Stimulated activated naive B cell treated with anti-CD40 and anti-IgM and Interleukin-4, amounts not matched to agents 10 μg/mL and 1 μg/mL and 100 μg/mL, for 72 hours (primary cell): ENCODE results near the gene PSME2.

Experiments used
- ATAC-seq, 2 donors: fragments of 150-1000 bp; cut with Tn5 transposase; replicated peaks; 2 replicates each; pipeline ENCODE4 v1.10.0; 2021; ENCODE audit warnings: moderate library complexity in 1 of 2
- DNase-seq: peaks from one replicate; pipeline ENCODE4 v3.0.0; 2021
- H3K27ac Mint-ChIP-seq: one replicate; pipeline ENCODE4 v1.8.0; 2022; ENCODE audit warnings: mild to moderate bottlenecking, mixed read lengths
- H3K27me3 Mint-ChIP-seq, 2 donors: one replicate each; pipeline ENCODE4 v1.8.0; 2022; ENCODE audit warnings: mixed read lengths in 2 of 2
- H3K36me3 Mint-ChIP-seq, 2 donors: one replicate each; pipeline ENCODE4 v1.8.0; 2022; ENCODE audit warnings: mixed read lengths in 2 of 2, mild to moderate bottlenecking in 1 of 2
- H3K4me1 Mint-ChIP-seq, 2 donors: one replicate each; pipeline ENCODE4 v1.8.0; 2022; ENCODE audit warnings: mixed read lengths in 2 of 2, mild to moderate bottlenecking in 1 of 2
- H3K4me3 Mint-ChIP-seq, 2 donors: one replicate each; pipeline ENCODE4 v1.8.0; 2022; ENCODE audit warnings: mild to moderate bottlenecking in 2 of 2, mixed read lengths in 2 of 2, moderate library complexity in 1 of 2
- H3K9me3 Mint-ChIP-seq, 2 donors: one replicate each; pipeline ENCODE4 v1.8.0; 2022; ENCODE audit warnings: mixed read lengths in 2 of 2, mild to moderate bottlenecking in 1 of 2

Gene PSME2

DNA sequence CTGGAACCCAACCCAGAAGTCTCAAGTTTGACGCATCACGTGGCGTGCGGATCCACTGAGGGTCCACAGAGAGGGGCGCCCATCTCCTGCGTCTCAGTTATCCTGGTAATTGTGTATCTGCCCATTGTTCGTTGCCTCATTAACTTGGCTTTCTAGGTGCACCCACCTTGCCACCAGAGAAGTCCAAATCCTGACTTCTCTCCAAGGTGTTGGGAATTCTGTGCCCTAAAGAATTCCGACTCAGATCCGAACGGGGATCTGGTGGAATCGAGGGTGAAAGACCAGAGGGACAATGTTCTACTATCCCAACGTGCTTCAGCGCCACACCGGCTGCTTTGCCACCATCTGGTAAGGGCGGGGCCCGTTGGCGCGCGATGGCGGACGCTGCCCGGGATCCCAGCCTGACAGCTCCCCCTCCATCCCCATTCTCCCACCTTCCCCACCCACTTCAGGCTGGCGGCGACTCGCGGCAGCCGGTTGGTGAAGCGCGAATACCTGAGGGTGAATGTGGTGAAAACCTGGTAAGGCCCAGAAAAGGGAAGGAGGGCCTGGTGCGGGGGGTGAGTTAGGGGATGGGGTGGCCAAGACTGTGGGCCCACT is 26.0 kb upstream of the PSME2 start:
- peaks cover 24 to 29% of the 10 kb centered on the region in 2 donors for H3K36me3 Mint-ChIP-seq
- no peaks in the 10 kb centered on the region for H3K9me3 Mint-ChIP-seq
- DNase-seq: no peak
- peaks cover 15 to 26% of the 10 kb centered on the region in 2 donors for H3K4me1 Mint-ChIP-seq
- no peaks in the 10 kb centered on the region for H3K27me3 Mint-ChIP-seq
- H3K4me3 Mint-ChIP-seq: peak overlapping the region; percentile 84 to 99
- H3K27ac Mint-ChIP-seq: no peak overlapping the region
- no peak for ATAC-seq

DNA sequence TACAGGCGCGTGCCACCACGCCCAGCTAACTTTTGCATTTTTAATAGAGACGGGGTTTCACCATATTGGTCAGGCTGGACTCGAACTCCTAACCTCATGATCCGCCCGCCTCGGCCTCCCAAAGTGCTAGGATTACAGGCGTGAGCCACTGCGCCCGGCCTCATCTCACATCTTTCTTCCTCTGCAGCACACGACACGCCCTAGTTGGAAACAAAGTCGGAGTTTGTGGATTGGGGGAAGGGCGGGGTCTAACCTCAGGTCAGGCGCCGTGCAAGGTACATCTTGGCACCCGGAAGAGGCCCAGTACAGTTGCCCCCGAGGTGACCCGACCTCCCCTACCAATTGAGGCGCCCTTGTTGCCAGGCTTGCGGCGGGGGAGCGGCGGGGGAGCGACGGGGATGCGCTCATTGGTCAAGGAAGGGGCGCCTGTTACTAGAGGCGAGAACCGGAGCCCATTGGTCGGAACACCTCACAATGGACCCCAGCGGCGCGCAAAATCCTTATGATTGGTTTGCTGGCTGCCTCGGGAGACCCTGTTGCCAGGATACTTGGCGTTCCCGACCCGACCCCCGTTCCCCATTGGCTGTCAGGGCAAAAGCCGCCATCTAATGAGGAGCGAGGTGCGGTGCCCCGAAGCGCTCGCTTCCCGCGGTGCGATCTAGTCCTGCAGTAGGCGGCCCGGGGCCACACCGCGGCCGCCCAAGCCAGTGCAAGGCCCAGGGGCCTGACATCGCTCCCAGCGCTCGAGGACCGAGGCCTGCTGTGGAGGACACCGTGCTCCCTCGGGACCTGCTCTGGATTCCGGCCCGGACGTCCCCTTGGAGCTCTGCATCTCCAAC is 25.2 kb upstream of the PSME2 start, which contains the start of gene REC8:
REC8 (plus strand) TSS at position 659 of the 839 bp plus-strand sequence. CDS start 473 bp downstream, outside the sequence.
- ATAC-seq (peak; percentile 87 to 90), DNase-seq (peak; percentile 71)
- H3K27me3 Mint-ChIP-seq: no peaks in the 10 kb centered on the region
- peak within 1 kb of the TSS; percentile 84 to 99 for H3K4me3 Mint-ChIP-seq
- H3K36me3 Mint-ChIP-seq: peaks cover 22 to 31% of the 10 kb centered on the region in 2 donors
- peak within 1 kb of the TSS; percentile 75 for H3K27ac Mint-ChIP-seq
- H3K4me1 Mint-ChIP-seq: peaks cover 15 to 29% of the 10 kb centered on the region in 2 donors
- H3K9me3 Mint-ChIP-seq: no peaks in the 10 kb centered on the region

DNA sequence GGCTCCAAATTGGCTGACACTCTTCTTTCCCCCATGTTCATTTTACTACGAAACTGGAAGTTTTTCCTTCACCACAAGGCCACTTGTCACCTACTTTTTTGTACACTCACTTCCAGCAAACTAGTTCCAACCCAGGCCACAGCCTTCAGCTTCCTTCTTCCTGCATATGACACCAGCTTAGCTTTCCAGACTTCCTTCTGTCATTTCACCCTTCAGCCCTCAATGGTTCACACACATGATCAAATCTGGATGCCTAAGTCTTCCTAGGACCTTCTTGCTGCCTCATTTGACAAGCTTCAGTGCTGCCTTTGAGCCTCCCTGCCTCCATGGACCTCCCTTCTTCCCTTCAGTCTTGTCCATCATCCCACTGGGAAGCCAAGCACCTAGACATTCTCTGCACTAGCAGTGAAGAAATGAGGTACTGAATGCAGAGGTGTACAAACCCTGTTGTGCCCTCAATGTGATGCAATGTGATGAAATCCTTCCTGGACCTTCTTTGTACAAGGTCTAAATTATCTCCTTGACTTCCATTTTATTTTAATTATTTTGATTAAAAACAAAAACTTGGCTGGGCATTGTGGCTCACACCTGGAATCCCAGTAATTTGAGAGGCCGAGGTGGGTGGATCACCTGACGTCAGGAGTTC is 21.2 kb upstream of the PSME2 start:
- DNase-seq: no peak
- Mint-ChIP-seq H3K4me3 (no peak overlapping the region), H3K36me3 (peaks cover 58 to 65% of the 10 kb centered on the region in 2 donors), H3K27me3 (no peaks in the 10 kb centered on the region), H3K9me3 (no peaks in the 10 kb centered on the region), H3K27ac (peak overlapping the region; percentile 37), H3K4me1 (peaks cover 36 to 57% of the 10 kb centered on the region in 2 donors)
- no peak for ATAC-seq

DNA sequence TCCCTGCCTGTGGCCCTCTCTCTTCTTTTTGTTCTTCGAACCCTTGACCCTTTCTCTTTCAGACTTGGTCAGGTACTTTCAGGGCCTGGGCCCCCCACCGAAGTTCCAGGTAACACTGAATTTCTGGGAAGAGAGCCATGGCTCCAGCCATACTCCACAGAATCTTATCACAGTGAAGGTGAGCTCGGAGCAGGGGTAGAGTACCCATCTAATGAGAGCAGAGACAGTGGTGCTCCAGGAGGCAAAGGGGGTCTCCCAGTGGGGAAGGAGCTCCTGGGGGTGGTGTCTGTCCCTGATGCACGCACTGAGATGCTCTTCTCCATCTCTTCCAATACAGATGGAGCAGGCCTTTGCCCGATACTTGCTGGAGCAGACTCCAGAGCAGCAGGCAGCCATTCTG is 19.4 kb upstream of the PSME2 start:
- H3K4me1 Mint-ChIP-seq: peaks cover 34 to 54% of the 10 kb centered on the region in 2 donors
- peaks cover 65 to 74% of the 10 kb centered on the region in 2 donors for H3K36me3 Mint-ChIP-seq
- no peaks in the 10 kb centered on the region for H3K9me3 Mint-ChIP-seq
- no peak overlapping the region for H3K4me3 Mint-ChIP-seq
- no peaks in the 10 kb centered on the region for H3K27me3 Mint-ChIP-seq
- no peak for DNase-seq
- H3K27ac Mint-ChIP-seq: peak overlapping the region; percentile 82
- no peak for ATAC-seq

DNA sequence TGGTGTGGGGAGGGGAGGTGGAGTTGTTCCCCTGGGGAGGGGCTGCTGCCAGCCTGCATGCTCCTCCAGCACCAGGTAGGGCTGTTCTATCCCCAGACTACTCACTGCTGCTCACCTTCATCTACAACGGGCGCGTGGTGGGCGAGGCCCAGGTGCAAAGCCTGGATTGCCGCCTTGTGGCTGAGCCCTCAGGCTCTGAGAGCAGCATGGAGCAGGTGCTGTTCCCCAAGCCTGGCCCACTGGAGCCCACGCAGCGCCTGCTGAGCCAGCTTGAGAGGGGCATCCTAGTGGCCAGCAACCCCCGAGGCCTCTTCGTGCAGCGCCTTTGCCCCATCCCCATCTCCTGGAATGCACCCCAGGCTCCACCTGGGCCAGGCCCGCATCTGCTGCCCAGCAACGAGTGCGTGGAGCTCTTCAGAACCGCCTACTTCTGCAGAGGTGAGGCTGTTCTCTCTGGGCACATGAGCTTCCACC is 18.1 kb upstream of the PSME2 start:
- H3K4me1 Mint-ChIP-seq: peaks cover 42 to 65% of the 10 kb centered on the region in 2 donors
- ATAC-seq (no peak), DNase-seq (no peak)
- H3K36me3 Mint-ChIP-seq: peaks cover 72 to 80% of the 10 kb centered on the region in 2 donors
- H3K27ac Mint-ChIP-seq: peak overlapping the region; percentile 34
- H3K9me3 Mint-ChIP-seq: no peaks in the 10 kb centered on the region
- H3K4me3 Mint-ChIP-seq: no peak overlapping the region
- no peaks in the 10 kb centered on the region for H3K27me3 Mint-ChIP-seq

DNA sequence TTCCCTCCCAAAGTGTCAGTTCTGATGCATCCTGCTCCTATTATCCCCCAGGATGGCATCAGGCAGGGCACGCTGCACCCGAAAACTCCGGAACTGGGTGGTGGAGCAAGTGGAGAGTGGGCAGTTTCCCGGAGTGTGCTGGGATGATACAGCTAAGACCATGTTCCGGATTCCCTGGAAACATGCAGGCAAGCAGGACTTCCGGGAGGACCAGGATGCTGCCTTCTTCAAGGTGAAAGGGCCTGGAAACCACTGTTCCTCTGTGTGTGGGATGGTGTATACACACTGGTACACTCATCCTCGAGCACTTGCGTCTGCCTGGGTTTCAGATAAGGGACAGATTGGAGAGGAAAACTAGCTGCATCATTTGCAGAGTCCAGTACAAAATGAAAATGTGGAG is 15.7 kb upstream of the PSME2 start:
- H3K36me3 Mint-ChIP-seq: peaks cover 73 to 78% of the 10 kb centered on the region in 2 donors
- no peaks in the 10 kb centered on the region for H3K27me3 Mint-ChIP-seq
- H3K4me1 Mint-ChIP-seq: peaks cover 37 to 66% of the 10 kb centered on the region in 2 donors
- H3K27ac Mint-ChIP-seq: peak overlapping the region; percentile 94
- H3K9me3 Mint-ChIP-seq: no peaks in the 10 kb centered on the region
- H3K4me3 Mint-ChIP-seq: peak overlapping the region; percentile 88 to 91
- ATAC-seq: no peak
- no peak for DNase-seq

DNA sequence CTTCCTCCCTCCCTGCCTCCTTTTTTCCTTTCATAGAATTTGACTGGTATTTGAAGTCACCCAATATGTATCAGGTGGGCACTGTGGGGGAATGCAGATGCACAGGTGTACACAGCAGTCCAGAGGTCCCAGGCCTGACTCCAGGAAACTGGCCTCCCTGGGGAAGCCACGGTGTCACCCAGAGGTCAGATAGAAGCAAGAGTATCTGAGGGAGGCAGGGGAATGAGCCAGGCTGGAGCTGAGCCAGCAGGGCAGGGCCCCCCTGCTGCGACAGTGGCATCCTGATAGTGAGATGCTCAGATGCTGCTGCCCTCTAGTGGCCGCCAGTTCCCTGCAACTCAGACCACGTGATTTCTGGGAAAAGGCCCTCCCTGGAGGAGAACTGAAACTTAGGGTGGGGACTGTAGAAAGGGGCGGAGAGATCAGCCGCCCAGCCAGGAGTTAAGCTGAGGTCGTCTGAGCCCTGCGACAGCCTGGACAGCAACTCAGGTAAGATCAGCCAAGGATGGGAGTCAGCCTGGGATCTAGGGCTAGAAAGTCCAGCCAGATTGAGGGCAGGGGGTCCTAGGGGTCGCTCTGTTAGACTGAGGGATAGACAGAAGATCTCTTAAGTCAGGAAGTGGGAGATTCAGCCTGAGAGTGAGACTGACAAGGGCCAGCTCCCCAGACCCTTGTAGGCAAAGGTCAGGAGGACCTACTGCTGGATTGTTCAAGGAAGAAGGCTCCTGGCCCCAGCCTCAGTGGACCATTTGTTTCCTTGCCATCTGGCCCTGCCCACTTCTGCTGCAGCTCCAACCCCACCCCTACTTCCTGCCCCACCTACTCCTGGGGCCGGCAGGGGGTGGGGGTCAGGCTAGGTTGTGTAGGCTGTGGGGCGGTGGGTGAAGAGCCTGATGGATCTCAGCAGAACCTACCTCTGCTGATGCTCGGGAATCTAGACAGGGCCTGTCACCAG is 14.7 kb upstream of the PSME2 start, which contains the start of gene IRF9:
IRF9 (plus strand) TSS at position 416 of the 955 bp plus-strand sequence. CDS start 880 bp downstream, outside the sequence.
- H3K36me3 Mint-ChIP-seq: peaks cover 69 to 74% of the 10 kb centered on the region in 2 donors
- DNase-seq (peak; percentile 93), ATAC-seq (peak; percentile 97)
- H3K9me3 Mint-ChIP-seq: no peaks in the 10 kb centered on the region
- peak within 1 kb of the TSS; percentile 88 to 91 for H3K4me3 Mint-ChIP-seq
- H3K4me1 Mint-ChIP-seq: peaks cover 40 to 61% of the 10 kb centered on the region in 2 donors
- no peaks in the 10 kb centered on the region for H3K27me3 Mint-ChIP-seq
- peak within 1 kb of the TSS; percentile 94 for H3K27ac Mint-ChIP-seq

DNA sequence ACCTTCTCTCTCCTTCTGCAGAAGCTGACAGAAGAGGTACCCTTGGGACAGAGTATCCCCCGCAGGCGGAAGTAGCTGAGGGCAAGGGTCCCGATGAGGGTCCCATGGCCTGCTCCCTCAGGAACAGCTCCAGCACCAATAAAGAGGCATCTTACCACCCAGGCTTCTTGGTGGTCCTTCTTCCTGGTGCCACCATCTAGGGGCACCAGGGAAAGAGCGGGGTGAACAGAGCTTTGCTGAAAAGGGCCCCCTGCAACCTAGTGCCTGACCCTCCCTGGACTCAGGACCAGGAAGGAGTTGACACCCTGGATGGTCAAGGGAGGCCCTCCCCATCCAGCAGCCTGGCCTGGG is 14.1 kb upstream of the PSME2 start:
- peaks cover 69 to 74% of the 10 kb centered on the region in 2 donors for H3K36me3 Mint-ChIP-seq

DNA sequence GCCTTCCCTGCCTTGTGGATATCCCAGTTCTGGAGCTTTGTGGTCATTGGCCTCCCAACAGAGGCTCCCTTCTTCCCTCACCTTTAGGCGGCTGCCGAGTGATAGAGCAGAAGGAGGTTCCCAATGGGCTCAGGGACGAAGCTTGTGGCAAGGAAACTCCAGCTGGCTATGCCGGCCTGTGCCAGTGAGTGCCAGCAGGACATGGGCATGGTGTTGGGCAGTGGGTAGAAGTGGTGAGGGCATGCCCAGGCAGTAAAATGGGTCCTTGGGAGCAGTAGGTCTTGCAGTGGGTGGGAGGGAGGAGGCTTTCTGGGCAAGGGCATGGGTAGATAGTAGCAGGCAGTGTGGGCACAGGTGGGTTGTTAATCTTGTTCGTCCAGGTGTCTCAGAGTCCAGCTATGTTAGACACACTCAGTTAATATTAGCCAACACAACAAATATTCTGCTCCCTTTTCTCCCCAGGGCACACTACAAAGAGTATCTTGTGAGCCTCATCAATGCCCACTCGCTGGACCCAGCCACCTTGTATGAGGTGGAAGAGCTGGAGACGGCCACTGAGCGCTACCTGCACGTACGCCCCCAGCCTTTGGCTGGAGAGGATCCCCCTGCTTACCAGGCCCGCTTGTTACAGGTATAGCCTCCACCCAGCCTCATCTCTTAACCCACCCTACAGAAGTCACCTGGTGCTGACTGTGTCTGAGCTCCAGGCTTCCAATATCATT is 13.5 kb upstream of the PSME2 start:
- no peak for DNase-seq
- peaks cover 36 to 51% of the 10 kb centered on the region in 2 donors for H3K4me1 Mint-ChIP-seq
- H3K4me3 Mint-ChIP-seq: no peak overlapping the region
- ATAC-seq: no peak
- H3K36me3 Mint-ChIP-seq: peaks cover 69 to 73% of the 10 kb centered on the region in 2 donors
- no peaks in the 10 kb centered on the region for H3K27me3 Mint-ChIP-seq
- H3K9me3 Mint-ChIP-seq: no peaks in the 10 kb centered on the region
- peak overlapping the region; percentile 94 for H3K27ac Mint-ChIP-seq

More for the DNA sequence above, 14.1 kb upstream of the PSME2 start:
- peaks cover 39 to 57% of the 10 kb centered on the region in 2 donors for H3K4me1 Mint-ChIP-seq
- H3K9me3 Mint-ChIP-seq: no peaks in the 10 kb centered on the region
- peak overlapping the region; percentile 94 for H3K27ac Mint-ChIP-seq
- no peak for DNase-seq
- no peaks in the 10 kb centered on the region for H3K27me3 Mint-ChIP-seq
- H3K4me3 Mint-ChIP-seq: no peak overlapping the region
- no peak for ATAC-seq

DNA sequence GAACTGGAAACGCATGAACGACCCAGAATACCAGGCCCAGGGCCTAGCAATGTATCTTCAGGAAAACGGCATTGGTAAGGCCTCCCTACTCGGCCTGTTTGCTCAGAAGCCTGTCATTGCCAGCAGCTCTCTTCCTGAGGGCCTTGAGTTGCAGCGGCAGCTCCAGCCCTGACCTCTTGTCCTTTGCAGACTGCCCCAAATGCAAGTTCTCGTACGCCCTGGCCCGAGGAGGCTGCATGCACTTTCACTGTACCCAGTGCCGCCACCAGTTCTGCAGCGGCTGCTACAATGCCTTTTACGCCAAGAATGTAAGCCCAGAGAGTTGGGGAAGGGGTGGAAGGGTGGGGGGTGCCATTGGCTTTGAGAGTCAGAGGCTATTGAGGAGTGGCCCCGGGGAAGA is 10.9 kb upstream of the PSME2 start:
- H3K27me3 Mint-ChIP-seq: no peaks in the 10 kb centered on the region
- H3K36me3 Mint-ChIP-seq: peaks cover 47 to 52% of the 10 kb centered on the region in 2 donors
- H3K4me3 Mint-ChIP-seq: no peak overlapping the region
- H3K4me1 Mint-ChIP-seq: peaks cover 19 to 25% of the 10 kb centered on the region in 2 donors
- DNase-seq (no peak), ATAC-seq (no peak)
- H3K27ac Mint-ChIP-seq: peak overlapping the region; percentile 7
- no peaks in the 10 kb centered on the region for H3K9me3 Mint-ChIP-seq

DNA sequence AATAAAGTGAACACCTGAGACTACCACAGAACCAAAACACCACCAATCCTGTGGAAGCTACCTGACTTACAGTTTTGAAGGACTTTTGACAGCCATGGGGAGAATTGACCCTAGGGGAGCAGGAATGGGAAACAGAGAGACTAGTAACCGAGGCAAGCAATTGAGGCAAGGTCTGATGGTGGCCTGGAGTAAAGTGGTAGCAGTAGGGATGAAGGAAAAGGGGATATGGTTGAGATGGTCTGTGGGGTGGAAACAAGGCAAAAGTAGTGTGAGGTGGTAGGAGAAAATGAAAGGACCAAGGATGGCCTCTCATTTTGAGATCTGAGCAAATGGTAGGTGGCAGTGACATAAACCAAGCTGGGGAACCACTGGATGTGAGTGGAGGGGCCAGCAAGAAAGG is 10.4 kb upstream of the PSME2 start:
- no peak for ATAC-seq
- no peak overlapping the region for H3K4me3 Mint-ChIP-seq

DNA sequence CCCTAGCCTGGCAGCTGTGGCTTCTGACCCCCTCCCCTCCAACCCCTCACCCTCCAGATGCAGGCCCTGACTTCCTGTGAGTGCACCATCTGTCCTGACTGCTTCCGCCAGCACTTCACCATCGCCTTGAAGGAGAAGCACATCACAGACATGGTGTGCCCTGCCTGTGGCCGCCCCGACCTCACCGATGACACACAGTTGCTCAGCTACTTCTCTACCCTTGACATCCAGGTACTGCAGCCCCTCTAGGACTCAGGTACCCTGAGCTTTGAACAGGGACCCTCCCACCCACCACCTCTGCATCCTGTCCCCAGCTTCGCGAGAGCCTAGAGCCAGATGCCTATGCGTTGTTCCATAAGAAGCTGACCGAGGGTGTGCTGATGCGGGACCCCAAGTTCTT is 8.7 kb upstream of the PSME2 start:
- Mint-ChIP-seq H3K27me3 (no peaks in the 10 kb centered on the region), H3K27ac (no peak overlapping the region), H3K9me3 (no peaks in the 10 kb centered on the region), H3K4me3 (no peak overlapping the region), H3K4me1 (peaks cover 12 to 15% of the 10 kb centered on the region in 2 donors), H3K36me3 (peaks cover 44 to 48% of the 10 kb centered on the region in 2 donors)
- DNase-seq (no peak), ATAC-seq (no peak)

More for the DNA sequence above, 10.4 kb upstream of the PSME2 start:
- Mint-ChIP-seq H3K36me3 (peaks cover 45 to 50% of the 10 kb centered on the region in 2 donors), H3K4me1 (peaks cover 15 to 20% of the 10 kb centered on the region in 2 donors), H3K27me3 (no peaks in the 10 kb centered on the region), H3K27ac (peak overlapping the region; percentile 7), H3K9me3 (no peaks in the 10 kb centered on the region)
- DNase-seq: no peak
